Erythroblast (primary cell): ENCODE data around the gene CYFIP1.
A peak's percentile ranks its signal among the peaks of the same experiment; 100 is the strongest.

Experiments
- DNase-seq, 2 experiments: peaks; one replicate each; lab custom pipeline; 2025; lab: John Stamatoyannopoulos, UW
- GATA1 ChIP-seq: IDR thresholded peaks from 2 replicates; pipeline ENCODE4 v1.6.1; 2011; ENCODE audit warnings: low read depth, mild to moderate bottlenecking, control low read depth, low read length, moderate library complexity
- POLR2A ChIP-seq: IDR thresholded peaks from 2 replicates; pipeline ENCODE4 v1.6.1; 2011; ENCODE audit warnings: mild to moderate bottlenecking, low read length

The CYFIP1 gene

DNA sequence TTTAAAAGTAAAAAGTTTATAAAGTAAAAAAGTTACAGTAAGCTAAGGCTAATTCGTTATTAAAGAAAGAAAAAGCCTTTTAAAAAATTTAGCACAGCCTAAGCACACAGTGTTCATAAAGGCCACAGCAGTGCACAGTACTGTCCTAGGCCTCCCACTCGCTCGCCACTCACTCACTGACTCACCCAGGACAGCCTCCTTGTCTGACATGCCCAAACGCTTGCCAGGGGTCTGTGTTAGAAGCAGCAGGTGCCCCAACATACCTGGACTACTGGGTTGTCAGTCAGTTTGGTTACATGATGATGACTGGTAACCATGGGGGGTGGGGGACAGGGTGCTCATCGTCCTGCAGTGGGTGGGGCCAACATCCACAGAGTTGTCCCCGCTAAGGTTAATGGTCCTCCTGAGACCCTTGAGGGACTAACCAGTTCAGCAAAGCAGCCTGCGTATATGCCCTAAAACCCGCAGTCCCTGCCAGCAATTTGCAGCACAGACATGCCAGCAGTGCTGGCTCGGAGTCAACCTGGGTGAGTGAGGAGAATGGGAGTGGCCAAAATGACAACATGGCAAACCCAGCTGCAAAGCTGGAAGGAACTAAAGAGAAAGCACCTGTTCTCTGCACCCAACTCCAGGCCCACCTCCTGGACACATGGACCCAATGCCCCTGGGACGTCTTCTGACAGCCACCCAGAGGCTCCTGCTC, 49.2 kb downstream of the CYFIP1 start:
- no peak for DNase-seq
- TF ChIP-seq GATA1 (no peak), POLR2A (no peak)

DNA sequence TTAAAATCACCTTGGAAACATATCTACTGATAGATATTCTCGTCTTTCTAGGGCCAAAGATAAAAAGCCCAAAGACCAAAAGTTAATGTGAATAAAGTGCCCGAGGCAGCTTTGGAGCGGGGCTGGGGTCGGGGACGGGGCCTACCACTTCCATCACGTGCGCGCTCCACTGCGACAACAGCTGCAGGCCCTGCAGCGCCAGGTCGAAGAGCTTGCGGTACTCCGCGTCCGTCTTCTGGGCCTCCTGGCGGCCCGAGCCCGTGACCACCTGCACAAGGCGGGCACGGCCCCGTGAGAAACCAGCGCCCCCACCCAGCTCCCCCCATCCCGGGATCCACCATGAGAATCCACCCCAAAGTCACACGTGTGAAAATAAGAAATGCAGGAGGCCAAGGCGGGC, 52.4 kb downstream of the CYFIP1 start:
- TF ChIP-seq GATA1: no peak
- TF ChIP-seq POLR2A: no peak
- no peak for DNase-seq

DNA sequence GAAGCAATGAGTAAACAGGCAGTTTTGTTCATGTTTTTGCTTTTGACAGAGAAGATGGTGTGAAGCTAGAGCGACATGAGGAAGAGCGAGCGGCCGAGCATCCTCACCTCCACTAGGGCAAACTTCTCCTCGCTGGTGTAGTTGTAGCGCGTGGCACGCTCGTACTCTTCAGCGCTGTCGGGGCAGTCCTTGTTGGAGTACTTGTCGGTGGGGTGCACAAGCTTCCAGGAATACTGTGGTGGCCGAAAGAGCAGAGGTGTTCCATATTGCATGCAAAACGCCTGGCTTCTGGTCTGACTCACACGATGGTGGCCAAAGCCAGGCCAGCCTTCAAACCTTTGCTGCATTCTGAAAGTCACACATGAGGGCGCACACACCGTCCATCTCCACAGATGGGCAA, 54.3 kb downstream of the CYFIP1 start:
- TF ChIP-seq GATA1 (no peak), POLR2A (no peak)
- DNase-seq: no peak

DNA sequence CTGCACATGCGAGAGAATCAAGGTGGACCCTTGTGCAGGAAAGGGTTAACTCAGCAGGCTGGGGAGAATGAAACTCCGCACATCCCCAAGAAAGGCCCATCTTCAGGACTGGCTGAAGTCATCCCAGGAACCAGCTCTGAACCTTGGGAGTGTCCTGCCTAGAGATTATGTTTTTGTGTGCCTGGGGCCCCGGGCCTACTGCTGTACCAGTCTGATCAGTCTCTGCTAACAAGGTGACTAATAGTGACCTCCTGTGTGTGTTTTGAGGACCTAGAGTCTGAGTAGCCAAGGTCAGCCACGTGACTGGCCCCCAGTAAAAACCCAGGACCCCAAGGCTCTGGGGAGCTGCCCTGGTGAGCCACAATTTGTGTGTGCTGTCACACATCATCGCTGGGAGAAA, 58.2 kb downstream of the CYFIP1 start:
- DNase-seq: no peak
- TF ChIP-seq GATA1 (no peak), POLR2A (no peak)

DNA sequence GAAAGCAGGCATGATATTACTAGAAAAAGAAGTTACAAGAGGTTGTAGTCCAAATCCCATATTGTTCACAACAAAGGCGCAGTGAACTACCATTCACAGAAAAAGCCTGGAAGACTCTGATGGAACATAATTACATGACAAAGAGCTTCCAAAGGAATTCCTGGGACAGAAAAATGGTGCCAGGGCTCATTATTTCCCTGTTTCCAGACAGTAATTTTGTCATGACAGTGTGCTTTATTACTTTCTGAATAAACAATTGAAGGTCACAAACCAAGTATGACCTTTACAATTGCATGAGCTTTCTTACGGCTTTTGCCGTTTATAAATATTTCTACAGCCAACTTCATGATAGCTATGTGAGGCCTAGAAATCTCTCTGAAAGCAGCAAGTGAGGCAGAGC, 61.0 kb downstream of the CYFIP1 start:
- TF ChIP-seq POLR2A (no peak), GATA1 (no peak)
- DNase-seq: no peak

DNA sequence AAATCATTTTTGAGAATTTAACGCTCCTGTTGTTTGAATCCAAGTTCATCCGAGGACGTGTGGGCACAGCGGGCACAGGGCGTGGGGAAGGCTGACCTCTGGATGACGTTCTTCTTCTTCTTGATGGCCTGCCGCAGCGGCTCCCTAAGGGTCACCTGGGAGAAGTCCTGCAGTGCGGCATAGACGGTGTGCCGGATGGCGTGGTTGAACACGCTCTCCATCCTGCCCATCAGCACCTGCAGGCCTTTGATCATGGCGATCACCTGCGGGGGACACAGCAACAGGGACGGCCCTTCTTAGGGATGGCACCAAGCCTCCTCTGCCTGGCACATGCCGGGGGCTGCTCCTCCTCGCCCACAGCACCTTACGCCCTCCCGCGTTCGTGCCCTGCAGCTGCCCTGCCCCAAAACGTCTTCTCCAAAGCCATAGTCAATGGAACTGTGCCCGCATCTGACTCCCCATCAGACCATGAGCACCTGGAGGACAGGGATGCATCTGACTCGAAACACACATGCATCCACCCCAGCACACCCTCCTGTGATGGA, 61.5 kb downstream of the CYFIP1 start:
- TF ChIP-seq GATA1: no peak
- no peak for TF ChIP-seq POLR2A
- no peak for DNase-seq

DNA sequence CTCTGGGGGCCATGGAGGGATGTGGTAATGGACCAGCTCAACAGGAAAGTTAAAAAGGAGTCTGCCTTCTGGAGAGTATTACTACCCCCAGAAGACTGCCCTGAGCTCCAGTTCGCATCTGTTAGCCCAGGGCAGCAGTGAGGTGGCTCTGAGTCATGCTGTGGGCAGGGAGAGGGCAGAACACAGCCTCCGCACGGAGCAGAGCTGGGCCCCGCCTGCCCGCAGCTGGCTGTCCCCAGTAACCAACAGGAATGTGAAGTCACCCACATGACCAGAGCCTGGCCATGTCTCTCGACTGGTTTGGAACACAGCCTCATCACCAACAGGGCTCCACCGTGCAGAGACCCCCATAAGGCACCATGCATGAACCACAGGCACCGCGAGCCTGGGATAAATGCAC, 62.1 kb downstream of the CYFIP1 start:
- TF ChIP-seq POLR2A (no peak), GATA1 (no peak)
- no peak for DNase-seq

DNA sequence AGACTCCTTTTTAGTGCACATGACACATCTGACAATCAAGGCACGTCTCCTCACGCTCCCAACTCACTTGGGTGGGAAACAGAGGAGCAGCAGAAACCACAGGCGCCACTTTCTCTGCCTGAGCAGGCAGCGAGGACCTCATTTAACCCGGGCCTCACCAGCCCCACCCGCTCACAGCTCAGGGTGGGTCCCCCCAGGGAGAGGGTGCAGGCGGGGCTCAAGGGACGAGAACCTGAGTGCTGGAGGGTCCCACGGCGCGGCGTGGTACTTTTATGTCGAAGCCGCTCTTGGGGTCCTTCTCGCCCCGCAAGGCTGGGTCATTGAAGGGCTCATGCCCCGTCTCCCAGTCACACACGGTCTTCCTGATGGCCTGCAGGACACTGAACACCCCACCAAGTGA, 62.6 kb downstream of the CYFIP1 start:
- no peak for TF ChIP-seq POLR2A
- TF ChIP-seq GATA1: no peak
- no peak for DNase-seq

DNA sequence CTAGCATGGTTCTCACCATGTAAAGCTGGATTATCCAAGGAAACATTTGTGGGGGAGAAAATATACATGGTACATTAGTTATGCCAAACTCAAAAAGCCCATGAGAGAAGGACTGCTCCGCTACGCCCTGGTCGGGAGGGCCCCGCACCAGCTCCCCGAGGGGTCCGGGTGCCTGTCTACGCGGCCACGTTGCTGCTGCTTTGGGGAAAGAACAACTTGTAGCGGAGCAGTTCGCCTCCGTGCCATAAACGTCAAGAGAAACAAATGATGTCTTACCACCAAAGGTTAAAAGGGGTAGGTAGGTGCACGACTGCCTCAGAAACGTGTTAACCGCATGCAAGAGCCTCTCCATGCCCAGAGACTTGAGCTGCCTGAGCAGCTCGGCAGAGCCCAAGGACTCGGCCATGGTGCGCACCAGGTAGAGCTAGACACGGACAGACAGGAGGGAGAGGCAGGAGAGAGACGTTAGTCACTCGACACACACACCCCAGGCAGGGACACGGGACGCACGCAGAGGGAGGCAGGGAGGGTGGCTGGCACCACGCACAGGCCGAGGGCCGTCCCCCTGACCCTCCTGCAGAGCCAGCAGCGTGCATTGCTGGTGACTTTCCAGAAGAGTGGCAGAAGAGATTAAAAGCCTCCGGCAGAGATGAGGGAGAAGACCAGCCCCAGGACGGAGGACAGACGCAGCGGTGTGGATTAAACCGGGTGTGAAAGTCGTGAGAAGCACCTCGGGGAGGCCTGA, 63.4 kb downstream of the CYFIP1 start:
- DNase-seq: no peak
- TF ChIP-seq GATA1: no peak
- no peak for TF ChIP-seq POLR2A

DNA sequence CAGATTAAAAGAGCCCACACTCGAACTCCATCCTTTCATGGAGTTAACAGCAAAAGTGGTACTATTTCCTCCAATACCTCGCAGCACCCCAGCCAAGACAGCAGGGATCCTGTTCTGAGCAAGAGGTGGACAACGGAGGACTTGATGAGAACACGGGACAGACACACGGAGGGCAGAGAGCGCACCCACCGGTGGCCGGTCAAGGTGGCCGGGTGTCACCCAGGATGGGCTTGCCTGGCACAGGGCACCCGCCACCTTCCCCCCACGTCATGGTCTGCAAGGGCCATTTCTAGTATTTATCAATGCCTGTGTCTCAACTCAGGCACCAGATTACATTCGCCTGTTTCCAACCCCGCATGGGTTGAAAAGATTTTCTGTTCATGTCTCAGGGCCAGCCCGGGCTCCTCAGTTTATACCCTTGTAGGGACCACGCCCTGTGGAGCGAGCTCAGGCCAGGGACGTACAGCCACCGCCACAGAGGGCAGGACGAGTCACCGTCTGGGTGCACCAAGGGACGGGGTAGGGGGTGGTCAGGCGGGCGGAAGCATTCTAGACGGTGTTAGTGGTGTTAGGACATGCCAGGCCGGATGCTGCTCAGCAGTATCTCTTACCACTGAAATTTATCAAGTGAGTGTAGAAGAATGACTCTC, 64.2 kb downstream of the CYFIP1 start:
- no peak for DNase-seq
- TF ChIP-seq POLR2A (no peak), GATA1 (no peak)

DNA sequence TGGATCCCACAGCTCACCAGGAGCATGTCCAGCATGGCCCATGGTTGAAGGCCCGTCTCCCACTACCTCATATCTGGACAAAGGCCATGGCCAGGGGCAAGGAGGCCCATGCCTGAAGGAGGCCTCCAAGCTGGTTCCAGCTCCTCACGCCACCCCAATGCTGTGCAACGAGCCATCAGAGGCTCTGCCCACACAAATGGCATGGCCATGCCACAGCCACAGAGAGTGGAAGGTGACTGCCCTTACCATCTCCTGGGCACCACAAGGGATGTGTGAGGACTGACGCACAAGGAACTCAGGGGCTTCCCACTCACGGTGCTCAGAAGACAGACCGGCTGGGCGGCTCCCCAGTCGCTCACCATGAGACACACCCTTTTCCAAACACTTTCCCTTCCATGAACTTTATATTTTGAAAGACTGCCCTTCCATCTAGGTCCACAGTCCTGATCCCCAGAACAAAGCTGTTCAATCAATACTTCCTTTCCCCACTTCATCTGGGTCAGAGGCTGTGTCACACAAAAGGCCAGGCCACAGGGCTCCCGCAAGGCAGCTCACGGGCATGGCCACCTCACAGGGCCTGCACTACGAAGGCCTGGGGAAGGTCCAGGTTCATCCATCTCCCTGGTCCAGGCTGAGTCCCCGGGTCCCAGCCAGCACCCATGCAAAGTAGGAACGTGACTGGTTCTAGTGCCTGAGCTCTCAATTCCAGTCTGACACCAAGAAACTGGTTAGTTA, 66.4 kb downstream of the CYFIP1 start:
- no peak for DNase-seq
- TF ChIP-seq POLR2A: no peak
- no peak for TF ChIP-seq GATA1

DNA sequence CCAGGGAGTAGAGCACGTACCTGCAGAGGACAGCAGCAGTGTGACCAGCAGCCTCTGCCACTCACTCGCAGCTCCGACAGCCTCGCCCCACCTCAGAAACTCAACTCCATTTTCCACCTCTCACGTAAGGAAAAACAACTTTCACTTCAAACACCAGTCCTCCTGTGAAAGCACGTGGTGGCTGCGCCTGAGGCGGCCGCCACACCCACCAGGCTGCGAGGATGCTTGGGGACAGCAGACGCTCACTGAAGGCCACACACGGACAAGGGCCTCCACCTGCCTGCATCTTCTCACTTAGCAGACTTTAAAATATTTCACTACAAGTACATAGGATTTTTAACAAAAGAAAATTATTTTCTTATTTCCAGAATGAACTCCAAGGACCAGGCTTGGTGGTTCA, 67.9 kb downstream of the CYFIP1 start:
- no peak for DNase-seq
- no peak for TF ChIP-seq POLR2A

DNA sequence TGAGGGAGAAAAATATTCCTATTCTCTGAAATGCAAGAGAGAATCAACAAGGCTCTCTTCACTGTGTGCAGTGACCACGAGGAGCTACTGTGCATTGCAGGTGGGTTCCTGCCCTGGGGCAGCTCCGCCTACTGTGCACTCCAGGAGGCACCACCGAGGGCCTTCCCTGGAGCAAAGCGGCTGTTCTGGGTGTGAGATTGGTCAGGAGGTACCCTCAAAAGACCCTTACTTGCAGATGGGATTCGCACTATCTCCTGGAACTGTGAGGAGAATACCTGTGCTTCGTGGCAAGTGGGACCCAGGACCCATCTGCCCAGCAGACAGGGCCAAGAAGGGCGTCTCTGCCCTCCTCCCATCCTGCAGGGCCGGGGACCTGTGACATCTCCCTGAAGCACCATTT, 68.9 kb downstream of the CYFIP1 start:
- no peak for DNase-seq
- TF ChIP-seq GATA1 (no peak), POLR2A (no peak)

DNA sequence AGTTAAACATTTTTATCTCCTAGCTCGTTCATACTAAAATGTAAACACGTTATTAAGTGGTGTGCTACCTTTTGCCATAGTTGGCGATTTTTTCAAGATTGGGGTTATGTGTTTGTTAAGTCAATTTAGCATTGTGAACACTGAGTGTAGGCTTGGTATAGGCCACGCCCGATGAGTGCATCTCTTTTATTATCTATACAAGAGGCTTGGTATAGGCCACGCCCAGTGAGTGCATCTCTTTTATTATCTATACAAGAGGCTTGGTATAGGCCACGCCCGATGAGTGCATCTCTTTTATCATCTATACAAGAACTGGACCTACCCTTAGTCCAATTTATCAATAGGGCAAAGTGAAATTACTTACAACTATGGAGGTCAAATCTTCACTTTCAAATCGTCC, 71.3 kb downstream of the CYFIP1 start:
- TF ChIP-seq GATA1: no peak
- TF ChIP-seq POLR2A: no peak

More for the DNA sequence above, 71.3 kb downstream of the CYFIP1 start:
- DNase-seq: peak; percentile 8 to 67
